Activated CD4-positive, alpha-beta T cell treated with anti-CD3 and anti-CD28 coated beads, Interleukin-10, Interleukin-2, amounts not matched to agents 100 ng/mL and 50 ng/mL, durations not matched to agents 16 hours and 8 hours (primary cell): ENCODE measurements around the gene SLC16A7.
"Not testable (repeated sequence)": the region's sequence is repeated elsewhere in the genome, so short reads cannot be mapped to it uniquely, and the experiment has no call there.

Experiments
- DNase-seq: peaks from one replicate; pipeline ENCODE4 v3.0.0-alpha.2; 2020

The SLC16A7 gene

GRCh38 chr12:59595883-59596540 is at the start of gene SLC16A7:
TSS of gene SLC16A7 (plus strand) at chr12:59596029. CDS start at chr12:59704802, 108,773 bp downstream.
- peak; percentile 86 for DNase-seq

DNA sequence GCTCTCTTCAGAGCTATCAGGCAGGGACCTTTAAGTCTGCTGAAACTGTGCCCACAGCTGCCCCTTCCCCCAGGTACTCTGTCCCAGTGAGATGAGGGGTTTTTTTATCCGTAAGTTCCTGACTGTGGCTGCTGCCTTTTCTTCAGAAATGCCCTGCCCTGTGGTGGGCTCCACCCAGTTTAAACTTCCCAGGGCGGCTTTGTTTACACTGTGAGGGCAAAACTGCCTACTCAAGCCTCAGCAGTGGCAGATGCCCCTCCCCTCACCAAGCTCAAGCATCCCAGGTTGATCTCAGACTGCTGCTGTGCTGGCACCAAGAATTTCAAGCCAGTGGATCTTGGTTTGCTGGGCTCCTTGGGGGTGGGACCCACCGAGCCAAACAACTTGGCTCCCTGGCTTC is 46.9 kb upstream of the SLC16A7 start:
- DNase-seq = no peak

- no peak for DNase-seq
Measured at GRCh38 chr12:59559696-59560095, 36.1 kb upstream of the SLC16A7 start.

DNA sequence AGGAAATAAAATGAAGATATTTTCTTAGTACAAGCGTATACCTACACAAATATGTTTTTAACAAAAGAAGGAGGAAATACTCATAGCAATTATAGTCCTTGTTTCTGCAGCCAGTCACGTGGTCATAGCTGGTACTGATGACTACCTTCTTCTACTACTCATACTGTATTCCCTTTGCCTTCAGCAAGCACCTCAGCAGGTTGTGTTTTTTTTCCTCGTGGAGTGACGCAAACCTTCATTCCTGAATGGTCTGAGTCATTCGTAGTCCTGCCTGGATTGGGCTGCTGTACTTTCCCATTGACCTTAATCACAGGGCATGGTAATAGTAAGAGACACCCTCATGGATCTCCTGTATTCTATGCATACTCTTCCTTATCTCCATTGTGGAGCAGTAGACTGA is 25.7 kb upstream of the SLC16A7 start:
- no peak for DNase-seq

GRCh38 chr12:59574406-59574805 is 21.4 kb upstream of the SLC16A7 start:
- DNase-seq = no peak

- DNase-seq = no peak
Measured at GRCh38 chr12:59575826-59576225, 20.0 kb upstream of the SLC16A7 start.

- DNase-seq = no peak
Measured at GRCh38 chr12:59578254-59578653, 17.6 kb upstream of the SLC16A7 start.

DNA sequence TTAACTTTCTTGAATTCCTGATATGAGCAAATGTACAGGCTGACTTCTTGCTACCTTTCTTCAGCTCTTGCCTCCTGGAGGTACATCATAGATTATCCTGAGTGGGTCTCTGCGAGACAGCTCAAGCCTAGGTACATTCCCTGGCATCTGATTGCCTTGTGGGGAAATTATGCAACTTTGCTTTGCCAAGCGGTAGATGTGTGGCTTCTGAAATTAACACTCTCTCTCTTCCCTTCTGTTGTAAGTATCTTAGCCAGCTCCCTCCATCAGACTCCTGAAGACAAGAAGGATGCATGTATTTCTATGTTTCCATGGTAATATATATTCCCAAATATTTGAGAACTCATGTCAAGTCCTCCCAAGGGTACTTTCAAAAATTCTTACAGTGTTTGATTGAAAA is 16.2 kb upstream of the SLC16A7 start:
- DNase-seq = no peak

DNA sequence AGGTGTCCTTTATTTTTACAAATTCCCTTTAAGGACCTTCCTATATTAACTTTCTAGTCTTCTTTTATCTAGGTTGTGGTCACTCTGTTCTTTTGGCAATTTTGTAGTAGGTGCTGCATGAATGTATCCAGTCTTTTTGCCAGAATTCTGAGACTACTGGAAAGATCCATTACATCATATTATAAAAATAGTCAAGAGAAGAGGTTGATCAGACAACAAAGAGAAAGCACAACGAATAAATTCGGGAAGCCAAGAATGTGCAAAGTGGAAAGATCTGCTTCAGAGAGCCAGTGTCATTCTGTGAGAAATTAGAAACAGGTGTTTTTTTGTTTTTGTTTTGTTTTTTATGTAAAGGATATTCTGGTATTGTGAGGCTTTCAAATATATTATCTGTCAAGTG is 15.8 kb upstream of the SLC16A7 start:
- no peak for DNase-seq

GRCh38 chr12:59583003-59583712 is 12.7 kb upstream of the SLC16A7 start:
- DNase-seq = no peak

GRCh38 chr12:59587710-59588109 is 8.1 kb upstream of the SLC16A7 start:
- no peak for DNase-seq

GRCh38 chr12:59593761-59594160 is 2.1 kb upstream of the SLC16A7 start:
- no peak for DNase-seq

- no peak for DNase-seq
Measured at GRCh38 chr12:59594943-59595500, 807 bp upstream of the SLC16A7 start.

GRCh38 chr12:59595565-59595882 is 305 bp upstream of the SLC16A7 start:
- no peak for DNase-seq

DNA sequence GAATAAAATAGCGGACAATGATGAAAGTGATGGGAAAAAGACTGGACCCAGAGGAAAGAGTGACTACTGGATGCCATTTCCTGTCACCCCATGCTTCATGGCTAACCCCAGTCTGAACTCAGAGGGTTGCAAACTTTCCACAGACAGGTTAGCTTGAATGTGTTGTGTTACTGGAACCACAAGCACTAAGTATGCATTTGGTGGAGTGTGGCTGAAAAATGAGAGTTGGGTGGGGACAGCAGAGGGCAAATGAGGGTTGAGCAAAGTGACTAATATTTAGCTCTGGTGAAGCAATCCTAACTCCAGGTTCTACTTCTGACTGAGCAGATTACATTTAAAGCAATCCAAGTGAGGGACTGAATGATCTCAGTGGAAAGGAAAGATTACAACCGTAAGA is 1.6 kb downstream of the SLC16A7 start:
- peak; percentile 91 for DNase-seq

DNA sequence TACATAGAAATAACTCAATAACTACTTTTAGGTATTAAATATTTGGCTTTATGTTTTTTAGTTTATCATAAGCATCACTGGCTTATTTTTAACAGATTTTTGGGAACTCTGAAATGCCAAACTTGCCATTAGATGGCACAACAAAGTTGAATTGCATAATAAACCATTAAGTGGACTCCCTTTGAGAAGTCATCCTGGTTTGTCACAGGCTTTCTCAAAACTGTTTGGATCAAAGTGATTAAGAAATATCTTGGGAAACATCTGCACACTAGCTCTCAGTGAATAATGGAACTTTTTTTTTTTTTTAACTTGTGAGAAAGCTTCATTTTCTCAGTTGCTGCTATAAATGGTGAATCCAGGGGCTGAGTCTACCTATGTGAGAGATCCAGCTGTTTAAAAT is 4.3 kb downstream of the SLC16A7 start:
- DNase-seq = no peak

DNA sequence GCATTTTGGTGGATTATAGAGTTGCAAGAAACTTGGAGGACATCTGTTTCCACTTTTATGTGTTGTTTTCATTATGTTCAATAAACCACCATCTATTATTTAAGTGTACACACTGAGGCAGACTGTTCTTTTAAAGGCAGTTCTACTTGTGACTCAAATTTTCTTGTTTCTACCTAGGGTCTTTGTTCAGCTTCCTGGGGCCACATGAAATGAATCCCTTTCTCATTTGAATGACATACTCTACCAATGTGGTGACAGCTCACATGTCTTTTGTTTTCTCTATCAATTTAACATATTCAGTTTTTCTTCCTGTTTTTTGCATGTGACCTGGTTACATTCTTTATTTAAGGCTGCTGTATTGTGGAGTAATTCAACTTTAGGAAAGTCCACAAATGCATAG is 7.9 kb downstream of the SLC16A7 start:
- DNase-seq = no peak

DNA sequence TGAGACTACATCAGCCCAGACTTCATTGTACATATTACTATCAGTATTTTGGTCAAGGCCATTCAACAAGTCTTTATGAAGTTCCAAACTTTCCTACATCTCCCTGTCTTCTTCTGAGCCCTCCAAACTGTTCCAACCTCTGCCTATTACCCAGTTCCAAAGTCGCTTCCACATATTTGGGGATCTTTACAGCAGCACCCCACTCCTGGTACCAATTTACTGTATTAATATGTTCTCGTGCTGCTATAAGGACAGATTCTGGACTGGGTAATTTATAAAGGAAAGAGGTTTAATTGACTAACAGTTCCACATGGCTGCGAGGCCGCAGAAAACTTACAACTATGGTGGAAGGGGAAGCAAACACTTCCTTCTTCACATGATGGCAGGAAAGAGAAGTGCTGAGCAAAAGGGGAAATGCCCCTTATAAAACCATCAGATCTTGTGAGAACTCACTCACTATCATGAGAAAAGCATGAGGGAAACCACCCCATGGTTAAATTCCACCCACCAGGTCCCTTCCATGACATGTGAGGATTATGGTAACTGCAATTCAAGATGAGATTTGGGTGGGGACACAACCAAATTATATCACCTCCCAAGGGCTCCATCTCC is 17.1 kb downstream of the SLC16A7 start:
- DNase-seq = not testable (repeated sequence)

DNA sequence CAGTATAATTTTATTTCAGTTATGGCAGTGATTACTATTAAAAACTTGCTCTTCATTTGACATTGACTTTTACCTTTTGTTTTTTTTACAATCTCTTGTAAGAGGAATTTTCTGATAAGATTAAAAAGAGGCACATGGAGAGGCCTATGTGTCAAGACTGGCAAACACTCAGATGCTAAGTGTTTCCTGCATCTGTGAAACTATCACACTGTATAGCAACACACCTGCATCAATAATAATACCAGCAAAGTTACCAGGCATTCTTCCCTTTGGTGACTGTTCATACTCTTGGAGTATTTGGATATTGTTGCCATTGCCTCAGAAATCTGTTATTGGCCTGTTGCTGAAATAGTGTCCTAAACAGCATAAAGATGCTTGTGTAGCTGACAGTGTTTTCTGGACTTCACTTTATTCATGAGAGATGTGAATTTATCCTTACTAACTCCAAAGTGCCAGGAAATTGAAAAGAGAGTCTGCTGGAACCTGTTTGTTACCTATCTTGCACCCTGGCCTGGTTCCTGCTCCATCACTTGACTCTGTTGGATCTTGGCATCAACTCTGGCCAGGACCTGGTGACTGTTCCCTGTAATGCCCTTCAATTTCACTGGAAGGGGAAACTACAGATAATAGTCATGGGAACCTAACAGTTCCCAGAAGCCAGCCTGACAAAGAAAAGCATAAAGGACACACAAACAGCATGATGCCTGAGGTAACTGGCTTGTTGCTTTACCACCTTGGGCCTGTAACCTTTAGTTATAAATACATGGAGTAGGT is 19.8 kb downstream of the SLC16A7 start:
- no peak for DNase-seq

- no peak for DNase-seq
Measured at GRCh38 chr12:59619461-59620240, 23.8 kb downstream of the SLC16A7 start.

GRCh38 chr12:59620326-59620725 is 24.5 kb downstream of the SLC16A7 start:
- no peak for DNase-seq

DNA sequence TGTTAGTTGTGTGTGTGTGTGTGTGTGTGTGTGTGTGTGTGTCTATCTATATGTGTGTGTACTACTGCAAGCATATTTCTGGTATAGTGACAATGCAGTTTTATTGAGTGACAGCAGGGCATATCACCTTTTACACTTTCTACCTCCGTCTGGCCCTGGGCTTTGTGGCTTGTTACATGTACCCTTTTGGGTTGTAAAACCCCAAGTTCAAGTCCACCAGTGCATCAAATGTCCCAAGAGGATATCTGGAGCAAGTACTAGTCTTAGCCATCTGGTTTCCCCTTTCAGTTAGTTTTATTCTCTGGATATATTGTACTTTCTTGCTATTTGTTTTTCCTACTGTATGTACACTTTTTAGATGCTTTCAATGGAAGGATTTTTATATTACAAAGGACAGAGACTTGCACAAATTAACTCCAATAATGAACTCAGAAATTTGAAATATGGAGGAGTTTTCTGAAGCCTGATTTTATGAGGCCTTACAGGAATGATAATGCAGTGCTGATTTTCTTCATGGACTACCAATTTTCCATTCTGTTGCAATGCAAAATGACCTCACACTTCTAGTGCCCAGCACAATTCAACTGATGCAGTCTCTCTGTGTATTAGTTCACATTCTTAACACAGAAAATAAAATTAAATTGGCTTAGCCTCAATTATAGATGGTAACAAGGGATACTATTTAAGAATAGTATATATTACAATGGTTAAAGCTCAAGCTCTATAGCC is 29.1 kb downstream of the SLC16A7 start:
- DNase-seq = no peak
